H1 (cell line): ENCODE data around the gene LIMA1. TPM values are rescaled to one million over a fixed set of nuclear protein-coding genes. Genes with fewer than 3 reads are reported as not detected.

ENCODE experiments used
- CTCF ChIA-PET: fragments of 300-600 bp; sonication (Branson Sonifier 250); formaldehyde crosslinking; loops from one replicate; lab custom pipeline; 2021; ENCODE audit not compliant: partially characterized antibody; lab: Charles Lee
- POLR2A ChIA-PET: fragments of 300-600 bp; sonication (Branson Sonifier 250); formaldehyde crosslinking; loops from one replicate; lab custom pipeline; 2021; ENCODE audit warnings: inconsistent platforms; ENCODE audit not compliant: partially characterized antibody; lab: Charles Lee
- DNase-seq, 2 experiments: peaks; one replicate each; pipeline versions ENCODE4 v3.0.0 to v3.0.0-alpha.2; 2010 to 2022; ENCODE audit warnings: low spot score in 2 of 2, low read depth in 1 of 2, mixed read lengths in 1 of 2
- FAIRE-seq: peaks from 2 replicates; lab custom pipeline; 2011; peaks lifted over from hg19 to GRCh38; lab: Jason Lieb, UNC
- H2AFZ ChIP-seq: 2 replicates; pipeline ENCODE4 v1.8.1; 2012; ENCODE audit warnings: low read length, inconsistent platforms
- H2AK5ac ChIP-seq: 2 replicates; pipeline ENCODE4 v1.6.1; 2013; ENCODE audit warnings: low read depth, low read length
- H2BK120ac ChIP-seq: replicated peaks from 2 replicates; pipeline ENCODE3; 2013; ENCODE audit warnings: low read depth, low read length, inconsistent platforms
- H2BK12ac ChIP-seq: 2 replicates; pipeline ENCODE4 v1.6.1; 2013; ENCODE audit warnings: low read depth, low read length
- H2BK15ac ChIP-seq: 2 replicates; pipeline ENCODE4 v1.6.1; 2013; ENCODE audit warnings: low read length
- H2BK20ac ChIP-seq: 2 replicates; pipeline ENCODE4 v1.6.1; 2013; ENCODE audit warnings: low read length
- H2BK5ac ChIP-seq: 2 replicates; pipeline ENCODE4 v1.6.1; 2013; ENCODE audit warnings: low read depth, low read length
- H3K14ac ChIP-seq: 2 replicates; pipeline ENCODE4 v1.6.1; 2013; ENCODE audit warnings: inconsistent platforms; ENCODE audit not compliant: insufficient read length
- H3K18ac ChIP-seq: 2 replicates; pipeline ENCODE4 v1.6.1; 2013; ENCODE audit warnings: low read length; ENCODE audit errors: extremely low read depth
- H3K23ac ChIP-seq: 2 replicates; pipeline ENCODE4 v1.6.1; 2013; ENCODE audit warnings: inconsistent platforms; ENCODE audit not compliant: insufficient read length
- H3K23me2 ChIP-seq: 2 replicates; pipeline ENCODE4 v1.6.1; 2013; ENCODE audit warnings: low read depth, low read length
- H3K27ac ChIP-seq: 2 replicates; pipeline ENCODE4 v1.6.1; 2011; ENCODE audit warnings: low read depth, low read length, inconsistent platforms
- H3K27me3 ChIP-seq, 4 experiments: replicated peaks in 1 of 4; 1 replicate in 1 of 4; 2 replicates in 3 of 4; pipeline versions ENCODE4 v1.6.1 to v1.8.1; 2011 to 2013; ENCODE audit warnings: low read length in 3 of 4, mild to moderate bottlenecking in 3 of 4, inconsistent platforms in 2 of 4, mixed read lengths in 2 of 4, moderate library complexity in 1 of 4; ENCODE audit not compliant: control insufficient read depth in 3 of 4, insufficient read depth in 3 of 4; ENCODE audit errors: extremely low read depth in 1 of 4
- H3K36me3 ChIP-seq, 4 experiments: 2 replicates each; pipeline versions ENCODE4 v1.6.1 to v1.8.1; 2011 to 2013; ENCODE audit warnings: mild to moderate bottlenecking in 4 of 4, low read length in 3 of 4, moderate library complexity in 2 of 4, control low read depth in 1 of 4, inconsistent platforms in 1 of 4; ENCODE audit not compliant: insufficient read depth in 4 of 4, control insufficient read depth in 2 of 4
- H3K4ac ChIP-seq: replicated peaks from 2 replicates; pipeline ENCODE3; 2013; ENCODE audit warnings: low read length, low read depth, mixed read lengths, inconsistent platforms; ENCODE audit not compliant: insufficient read length
- H3K4me1 ChIP-seq, 4 experiments: replicated peaks in 1 of 4; 1 replicate in 1 of 4; 2 replicates in 3 of 4; pipeline versions ENCODE4 v1.6.1 to v1.8.1; 2011 to 2013; ENCODE audit warnings: low read length in 3 of 4, inconsistent platforms in 2 of 4, mixed read lengths in 1 of 4; ENCODE audit not compliant: insufficient read depth in 4 of 4, control insufficient read depth in 3 of 4
- H3K4me2 ChIP-seq, 2 experiments: 2 replicates each; pipeline versions ENCODE4 v1.6.1 to v1.8.1; 2011 to 2013; ENCODE audit warnings: low read depth in 2 of 2, low read length in 2 of 2, control low read depth in 1 of 2, inconsistent platforms in 1 of 2, mild to moderate bottlenecking in 1 of 2; ENCODE audit not compliant: insufficient read depth in 1 of 2
- H3K4me3 ChIP-seq, 4 experiments: fragments of 200-600, 300-600 bp in 1 of 4; sonication (generic), shearing (Covaris generic), sonication (Bioruptor Twin) in 1 of 4; 2 replicates each; pipeline versions ENCODE4 v1.5.1 to v1.8.1; 2011 to 2016; ENCODE audit warnings: low read length in 4 of 4, low read depth in 3 of 4, control low read depth in 2 of 4, inconsistent platforms in 2 of 4, mild to moderate bottlenecking in 2 of 4, mixed read lengths in 1 of 4, moderate library complexity in 1 of 4; ENCODE audit not compliant: insufficient read depth in 2 of 4; ENCODE audit errors: extremely low read depth in 1 of 4
- H3K56ac ChIP-seq: replicated peaks from 2 replicates; pipeline ENCODE3; 2013; ENCODE audit warnings: low read depth, mild to moderate bottlenecking, mixed read lengths, low read length, inconsistent platforms; ENCODE audit not compliant: insufficient read length
- H3K79me1 ChIP-seq: 2 replicates; pipeline ENCODE4 v1.6.1; 2013; ENCODE audit warnings: low read depth, low read length, control low read depth
- H3K79me2 ChIP-seq, 2 experiments: 2 replicates each; pipeline versions ENCODE4 v1.6.1 to v1.8.1; 2012 to 2013; ENCODE audit warnings: low read length in 2 of 2, mild to moderate bottlenecking in 2 of 2, inconsistent platforms in 1 of 2; ENCODE audit not compliant: insufficient read depth in 2 of 2, control insufficient read depth in 1 of 2
- H3K9ac ChIP-seq, 4 experiments: replicated peaks in 1 of 4; 1 replicate in 1 of 4; 2 replicates in 3 of 4; pipeline versions ENCODE4 v1.6.1 to v1.8.1; 2011 to 2013; ENCODE audit warnings: low read depth in 3 of 4, low read length in 3 of 4, control low read depth in 2 of 4, mild to moderate bottlenecking in 2 of 4, moderate library complexity in 2 of 4, inconsistent platforms in 1 of 4; ENCODE audit errors: extremely low read depth in 1 of 4
- H3K9me3 ChIP-seq, 2 experiments: 2 replicates each; pipeline versions ENCODE4 v1.6.1 to v1.8.1; 2012 to 2013; ENCODE audit warnings: mild to moderate bottlenecking in 2 of 2, moderate library complexity in 2 of 2, control low read depth in 1 of 2, inconsistent platforms in 1 of 2, low read depth in 1 of 2, low read length in 1 of 2, mixed read lengths in 1 of 2; ENCODE audit not compliant: insufficient read depth in 2 of 2
- H4K20me1 ChIP-seq, 2 experiments: replicated peaks in 1 of 2; 2 replicates each; pipeline versions ENCODE3 to v1.8.1; 2011 to 2013; ENCODE audit warnings: inconsistent platforms in 2 of 2, low read length in 2 of 2, mild to moderate bottlenecking in 1 of 2; ENCODE audit not compliant: insufficient read depth in 2 of 2, control insufficient read depth in 1 of 2
- H4K5ac ChIP-seq: 2 replicates; pipeline ENCODE4 v1.6.1; 2013; ENCODE audit warnings: low read length, low read depth, mixed read lengths, inconsistent platforms; ENCODE audit not compliant: insufficient read length
- H4K8ac ChIP-seq: 2 replicates; pipeline ENCODE4 v1.8.0; 2013; ENCODE audit warnings: mild to moderate bottlenecking, moderate library complexity, low read length, inconsistent platforms; ENCODE audit not compliant: insufficient read depth; ENCODE audit errors: extremely low read depth
- H4K91ac ChIP-seq: replicated peaks from 2 replicates; pipeline ENCODE3; 2013; ENCODE audit warnings: low read length, mixed read lengths, inconsistent platforms; ENCODE audit not compliant: insufficient read length
- CHD1 ChIP-seq: IDR thresholded peaks from 2 replicates; pipeline ENCODE4 v1.6.1; 2012; ENCODE audit warnings: low read depth, low read length, improper control_type of control experiment
- EGR1 ChIP-seq: IDR thresholded peaks from 2 replicates; pipeline ENCODE4 v1.6.1; 2011; ENCODE audit warnings: low read depth, low read length, borderline replicate concordance
- EP300 ChIP-seq, 2 experiments: IDR thresholded peaks; 1 replicate in 1 of 2; 2 replicates in 1 of 2; pipeline ENCODE4 v1.6.1; 2011 to 2012; ENCODE audit warnings: low read depth in 2 of 2, low read length in 2 of 2, mild to moderate bottlenecking in 2 of 2, borderline replicate concordance in 1 of 2, inconsistent platforms in 1 of 2, moderate library complexity in 1 of 2
- GABPA ChIP-seq: IDR thresholded peaks from 2 replicates; pipeline ENCODE4 v1.6.1; 2011; ENCODE audit warnings: mild to moderate bottlenecking, low read length, moderate library complexity, borderline replicate concordance; ENCODE audit not compliant: insufficient read depth
- GTF2F1 ChIP-seq: IDR thresholded peaks from 2 replicates; pipeline ENCODE4 v1.6.1; 2012; ENCODE audit warnings: low read depth, low read length, improper control_type of control experiment, borderline replicate concordance
- KDM4A ChIP-seq: IDR thresholded peaks from one replicate; pipeline ENCODE4 v1.7.1; 2012; ENCODE audit warnings: low read depth, mild to moderate bottlenecking, moderate library complexity, low read length, inconsistent platforms; ENCODE audit not compliant: severe bottlenecking
- NRF1 ChIP-seq: IDR thresholded peaks from 2 replicates; pipeline ENCODE4 v1.6.1; 2011; ENCODE audit warnings: mild to moderate bottlenecking, low read depth, low read length, improper control_type of control experiment
- SIN3A ChIP-seq, 2 experiments: IDR thresholded peaks in 1 of 2; conservative IDR thresholded peaks in 1 of 2; 2 replicates each; pipeline ENCODE4 v1.6.1; 2011 to 2012; ENCODE audit warnings: low read length in 2 of 2, improper control_type of control experiment in 1 of 2, low read depth in 1 of 2, mild to moderate bottlenecking in 1 of 2
- SP2 ChIP-seq: IDR thresholded peaks from 2 replicates; pipeline ENCODE4 v1.6.1; 2012; ENCODE audit warnings: mild to moderate bottlenecking, low read length, inconsistent platforms
- TAF7 ChIP-seq: optimal IDR thresholded peaks from 2 replicates; pipeline ENCODE3; 2011; ENCODE audit warnings: low read depth, mild to moderate bottlenecking, inconsistent platforms, low read length, moderate library complexity, borderline replicate concordance
- TCF12 ChIP-seq: IDR thresholded peaks from 2 replicates; pipeline ENCODE4 v1.6.1; 2011; ENCODE audit warnings: low read depth, mild to moderate bottlenecking, low read length
- WGBS, 2 experiments: shearing (Covaris generic) in 1 of 2; methylation state at CpG; one replicate each; pipeline versions ENCODE4 v1.1.6 to v1.1.7; 2013 to 2015; ENCODE audit warnings: low lambda C conversion rate in 2 of 2, mixed read lengths in 2 of 2, inconsistent platforms in 1 of 2, low coverage in 1 of 2, missing lambda C conversion rate in 1 of 2; ENCODE audit not compliant: insufficient replicate concordance in 2 of 2, insufficient coverage in 1 of 2, insufficient read length in 1 of 2; ENCODE audit errors: extremely low coverage in 1 of 2, missing lambda C conversion rate in 1 of 2; 5-methylcytosine and 5-hydroxymethylcytosine counted together
- polyA plus RNA-seq, 7 experiments: library from polyadenylated mRNA; depleted of rRNA in 3 of 7; stranded (reverse) in 5 of 7; unstranded in 2 of 7; fragments of >200 nt in 5 of 7; fragments of 200-250 nt in 2 of 7; gene quantifications; 1 replicate in 5 of 7; 2 replicates in 1 of 7; 4 replicates in 1 of 7; pipeline versions ENCODE4 v1.2.1 to v1.2.3, GENCODE V29; 2011 to 2013; ENCODE audit warnings: missing spikeins in 2 of 7, mixed read lengths in 2 of 7
- total RNA-seq: library from RNA; stranded (reverse); fragmentation: NEBNext Ultra II Directional; extraction: Animal tissue kit (Norgen Biotek cat#: 25700); gene quantifications from 2 replicates; pipeline ENCODE4 v1.2.1, GENCODE V29; 2021
- TF ChIP-seq, protein P1 (sequence below): IDR thresholded peaks from 2 replicates; pipeline ENCODE4 v1.6.1; 2011; ENCODE audit warnings: low read length, improper control_type of control experiment

Gene LIMA1
- total and polyA plus RNA-seq, 2 of the 8 experiments (the other 6 are each of a cell fraction or from before 2014, with no cell fraction given): 12.7 to 47.6 TPM

DNA sequence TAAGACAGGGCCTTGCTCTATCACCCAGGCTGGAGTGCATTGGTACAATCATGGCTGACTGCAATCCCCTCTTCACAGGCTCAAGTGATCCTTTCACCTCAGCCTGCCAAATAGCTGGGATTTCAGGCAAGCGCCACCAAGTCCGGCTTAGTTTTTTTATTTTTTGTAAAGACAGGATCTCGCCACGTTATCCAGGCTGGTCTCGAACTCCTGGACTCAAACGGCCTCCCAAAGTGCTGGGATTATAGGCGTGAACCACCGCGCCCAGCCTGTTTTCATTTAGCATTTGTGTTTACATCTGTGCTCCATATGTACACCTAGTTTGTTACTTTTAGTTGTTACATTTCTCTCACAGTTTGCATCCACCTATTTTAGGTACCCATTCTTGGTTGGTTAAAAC, 32.5 kb upstream of the LIMA1 start:
- no peak for FAIRE-seq
- ChIA-PET POLR2A (no interaction called here), CTCF (interaction anchor here (0.7 to 1.7 kb wide), 8 partner anchors 14 to 316 kb away, joined by 3 to 11 read pairs (median 4); no protein-coding TSS in a partner anchor)
- no peak overlapping the region for H4K8ac ChIP-seq
- no peak overlapping the region for H3K4me2 ChIP-seq
- H2BK120ac ChIP-seq: no peak overlapping the region
- H3K79me1 ChIP-seq: no peaks in the 10 kb centered on the region
- H3K14ac ChIP-seq: no peak overlapping the region
- no peaks in the 10 kb centered on the region for H3K9me3 ChIP-seq
- H3K27ac ChIP-seq: no peak overlapping the region
- no peaks in the 10 kb centered on the region for H4K20me1 ChIP-seq
- DNase-seq: no peak
- no peak overlapping the region for H3K23ac ChIP-seq
- H3K79me2 ChIP-seq: no peaks in the 10 kb centered on the region
- H2AK5ac ChIP-seq: no peak overlapping the region
- H4K91ac ChIP-seq: no peak overlapping the region
- no peak overlapping the region for H3K18ac ChIP-seq
- no peak overlapping the region for H2BK15ac ChIP-seq
- no peak overlapping the region for H3K4me3 ChIP-seq
- H3K4me1 ChIP-seq: no peaks in the 10 kb centered on the region
- WGBS, 2 experiments: 98% methylated on average over 9 of the region's 9 CpGs; no CpG with 5 or more reads in 1 of the 2 experiments
- H3K23me2 ChIP-seq: no peaks in the 10 kb centered on the region
- no peak overlapping the region for H4K5ac ChIP-seq
- H2AFZ ChIP-seq: no peak overlapping the region
- no peak overlapping the region for H2BK20ac ChIP-seq
- H2BK12ac ChIP-seq: no peak overlapping the region
- H3K27me3 ChIP-seq: no peaks in the 10 kb centered on the region
- H3K56ac ChIP-seq: no peak overlapping the region
- H3K4ac ChIP-seq: no peak overlapping the region
- H3K9ac ChIP-seq: no peak overlapping the region
- no peaks in the 10 kb centered on the region for H3K36me3 ChIP-seq
- no peak overlapping the region for H2BK5ac ChIP-seq
- TF ChIP-seq EP300 (IDR thresholded peaks at IDR 0.05; ENCODE audit: borderline replicate concordance in 1 of 2, low read depth in 2 of 2, low read length in 2 of 2) (no peak), SIN3A (conservative IDR thresholded peaks at IDR 0.05 in 1 of 2, IDR thresholded peaks at IDR 0.05 in 1 of 2; ENCODE audit: low read depth in 1 of 2, low read length in 2 of 2) (no peak), CHD1 (no peak), EGR1 (no peak), SP2 (no peak), TCF12 (no peak), NRF1 (no peak), GTF2F1 (no peak), KDM4A (no peak), TAF7 (no peak), GABPA (no peak)
- TF ChIP-seq, protein P1, sequence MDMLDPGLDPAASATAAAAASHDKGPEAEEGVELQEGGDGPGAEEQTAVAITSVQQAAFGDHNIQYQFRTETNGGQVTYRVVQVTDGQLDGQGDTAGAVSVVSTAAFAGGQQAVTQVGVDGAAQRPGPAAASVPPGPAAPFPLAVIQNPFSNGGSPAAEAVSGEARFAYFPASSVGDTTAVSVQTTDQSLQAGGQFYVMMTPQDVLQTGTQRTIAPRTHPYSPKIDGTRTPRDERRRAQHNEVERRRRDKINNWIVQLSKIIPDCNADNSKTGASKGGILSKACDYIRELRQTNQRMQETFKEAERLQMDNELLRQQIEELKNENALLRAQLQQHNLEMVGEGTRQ: no peak
